Erythroblast (primary cell): ENCODE data around the gene SLC38A11.

ENCODE experiments used
- GATA1 ChIP-seq: IDR thresholded peaks from 2 replicates; pipeline ENCODE4 v1.6.1; 2011; ENCODE audit warnings: low read depth, mild to moderate bottlenecking, control low read depth, low read length, moderate library complexity
- POLR2A ChIP-seq: IDR thresholded peaks from 2 replicates; pipeline ENCODE4 v1.6.1; 2011; ENCODE audit warnings: mild to moderate bottlenecking, low read length

GRCh38 chr2:164868563-164869419 lies 86.5 kb downstream of the SLC38A11 start:
- no peak for TF ChIP-seq GATA1
- TF ChIP-seq POLR2A = no peak
